Activated naive CD8-positive, alpha-beta T cell treated with anti-CD3 and anti-CD28 coated beads, Interleukin-2, amount 10 ng/mL, durations not matched to agents 7 days and 5 days (primary cell): ENCODE results near the gene IQSEC3. TPM values are rescaled to one million over a fixed set of nuclear protein-coding genes. Genes with fewer than 3 reads are reported as not detected.

Experiments used
- ATAC-seq: fragments of 150-1000 bp; cut with Tn5 transposase; one replicate; pipeline ENCODE4 v1.10.0; 2021; ENCODE audit warnings: low read depth, moderate library complexity
- POLR2A ChIA-PET: fragments of 350-600 bp; sonication (Branson Sonifier 250); formaldehyde crosslinking; loops from one replicate; lab custom pipeline; 2021; ENCODE audit warnings: antibody characterized with exemption; lab: Charles Lee
- DNase-seq: peaks from one replicate; pipeline ENCODE4 v3.0.0; 2021
- H3K27ac Mint-ChIP-seq: one replicate; pipeline ENCODE4 v1.8.0; 2022; ENCODE audit warnings: mild to moderate bottlenecking, mixed read lengths
- H3K27me3 Mint-ChIP-seq: one replicate; pipeline ENCODE4 v1.8.0; 2022; ENCODE audit warnings: mild to moderate bottlenecking, moderate library complexity, mixed read lengths
- H3K36me3 Mint-ChIP-seq: one replicate; pipeline ENCODE4 v1.8.0; 2021; ENCODE audit warnings: mild to moderate bottlenecking, mixed read lengths
- H3K4me1 Mint-ChIP-seq: one replicate; pipeline ENCODE4 v1.8.0; 2021; ENCODE audit warnings: mixed read lengths
- H3K4me3 Mint-ChIP-seq: one replicate; pipeline ENCODE4 v1.8.0; 2022; ENCODE audit warnings: mild to moderate bottlenecking, moderate library complexity, mixed read lengths
- H3K9me3 Mint-ChIP-seq: one replicate; pipeline ENCODE4 v1.8.0; 2021; ENCODE audit warnings: mixed read lengths
- total RNA-seq, 2 experiments: library from RNA; stranded (reverse); gene quantifications; one replicate each; pipeline ENCODE4 v1.2.3, GENCODE V29; 2021

IQSEC3 gene
- total RNA-seq, 2 experiments from 2014 or later, result 7.3 to 8.0 TPM

DNA sequence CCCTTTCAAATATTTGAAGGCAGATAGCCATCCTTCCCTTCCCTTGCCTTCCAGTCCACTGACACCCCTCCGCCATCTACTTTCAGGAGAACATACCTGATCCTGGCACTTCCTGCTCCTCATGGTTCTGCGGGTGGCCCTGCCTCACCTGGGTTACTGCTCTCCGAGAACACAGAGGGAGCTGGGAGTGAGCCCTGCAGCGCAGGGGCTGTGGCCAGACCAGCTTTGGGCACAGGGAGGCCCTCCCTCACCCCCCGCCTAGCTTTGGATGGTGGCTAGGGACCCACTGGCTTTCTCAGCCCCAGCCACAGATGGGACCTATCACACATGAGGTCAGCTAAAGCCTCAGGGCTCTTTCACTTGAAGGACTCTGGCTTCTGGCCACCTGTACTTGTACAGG lies 12.4 kb downstream of the IQSEC3 start:
- Mint-ChIP-seq H3K4me3 (no peak overlapping the region), H3K36me3 (no peaks in the 10 kb centered on the region), H3K9me3 (no peaks in the 10 kb centered on the region), H3K4me1 (peaks cover 3% of the 10 kb centered on the region), H3K27ac (no peak overlapping the region), H3K27me3 (peaks cover 56% of the 10 kb centered on the region)
- POLR2A ChIA-PET, result no interaction called here
- no peak for DNase-seq
- no peak for ATAC-seq

- H3K9me3 Mint-ChIP-seq, result no peaks in the 10 kb centered on the region
- H3K27ac Mint-ChIP-seq, result no peak overlapping the region
- H3K27me3 Mint-ChIP-seq, result peaks cover 44% of the 10 kb centered on the region
- ATAC-seq, result no peak
- H3K4me1 Mint-ChIP-seq, result no peaks in the 10 kb centered on the region
- H3K4me3 Mint-ChIP-seq, result no peak overlapping the region
- DNase-seq, result no peak
- POLR2A ChIA-PET, result no interaction called here
- H3K36me3 Mint-ChIP-seq, result no peaks in the 10 kb centered on the region
Measured at GRCh38 chr12:80681-81190, 14.2 kb downstream of the IQSEC3 start.

DNA sequence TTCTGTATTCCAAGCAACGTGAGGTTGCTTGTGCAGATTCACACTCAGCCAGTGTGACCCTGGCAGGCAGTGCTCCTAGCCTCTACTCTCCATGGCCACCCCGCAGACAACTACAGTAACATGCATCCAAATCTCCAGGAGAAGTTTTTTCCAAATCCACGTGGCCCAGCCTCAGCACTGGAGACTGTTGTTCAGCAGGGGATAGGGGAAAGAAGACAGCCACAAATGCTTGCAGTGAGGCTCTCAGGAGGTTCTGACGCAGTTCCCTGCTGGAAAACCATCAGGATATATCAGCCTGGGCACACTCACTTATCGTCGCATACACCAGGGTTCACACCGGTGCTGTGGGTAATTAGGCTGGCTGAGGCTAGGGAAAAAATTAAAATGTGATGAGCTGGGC lies 16.2 kb downstream of the IQSEC3 start:
- Mint-ChIP-seq H3K27ac (no peak overlapping the region), H3K9me3 (no peaks in the 10 kb centered on the region), H3K4me3 (no peak overlapping the region), H3K27me3 (peaks cover 33% of the 10 kb centered on the region), H3K36me3 (no peaks in the 10 kb centered on the region), H3K4me1 (no peaks in the 10 kb centered on the region)
- DNase-seq (no peak), ATAC-seq (no peak)
- POLR2A ChIA-PET, result no interaction called here

DNA sequence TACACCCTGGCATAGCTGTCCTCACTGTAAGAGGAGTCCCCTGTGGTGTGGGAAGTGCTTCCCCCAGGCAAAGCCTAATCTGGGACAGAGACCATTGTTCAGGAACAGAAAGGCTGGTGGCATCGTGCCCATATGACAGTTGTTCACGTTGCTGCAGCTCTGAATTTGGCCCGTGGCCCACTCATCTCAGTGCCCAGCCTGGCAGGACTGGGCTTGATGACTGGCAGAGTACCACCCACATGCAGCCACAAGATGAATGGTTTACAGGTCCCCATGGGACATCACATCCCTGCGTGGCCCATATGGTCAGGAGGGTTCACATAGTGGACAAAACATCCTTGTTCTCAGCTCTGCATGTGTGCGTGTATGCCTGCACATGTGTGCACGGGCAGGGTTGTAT lies 17.5 kb downstream of the IQSEC3 start:
- no peak for ATAC-seq
- Mint-ChIP-seq H3K27me3 (peaks cover 28% of the 10 kb centered on the region), H3K27ac (no peak overlapping the region), H3K36me3 (no peaks in the 10 kb centered on the region), H3K4me1 (no peaks in the 10 kb centered on the region), H3K4me3 (no peak overlapping the region), H3K9me3 (no peaks in the 10 kb centered on the region)
- POLR2A ChIA-PET, result no interaction called here
- no peak for DNase-seq

- POLR2A ChIA-PET, result no interaction called here
- H3K27ac Mint-ChIP-seq, result no peak overlapping the region
Measured at GRCh38 chr12:85191-85666, 18.7 kb downstream of the IQSEC3 start.

GRCh38 chr12:87315-87714 lies 20.7 kb downstream of the IQSEC3 start:
- DNase-seq (no peak), ATAC-seq (no peak)
- H3K4me1 Mint-ChIP-seq, result no peaks in the 10 kb centered on the region

More at GRCh38 chr12:85191-85666, 18.7 kb downstream of the IQSEC3 start:
- Mint-ChIP-seq H3K9me3 (no peaks in the 10 kb centered on the region), H3K27me3 (peaks cover 17% of the 10 kb centered on the region), H3K4me3 (no peak overlapping the region), H3K4me1 (no peaks in the 10 kb centered on the region), H3K36me3 (no peaks in the 10 kb centered on the region)
- DNase-seq, result no peak
- no peak for ATAC-seq

GRCh38 chr12:87856-88255 lies 21.3 kb downstream of the IQSEC3 start:
- DNase-seq (no peak), ATAC-seq (no peak)
- POLR2A ChIA-PET, result no interaction called here
- Mint-ChIP-seq H3K4me1 (no peaks in the 10 kb centered on the region), H3K27ac (no peak overlapping the region), H3K36me3 (no peaks in the 10 kb centered on the region), H3K9me3 (no peaks in the 10 kb centered on the region), H3K4me3 (no peak overlapping the region), H3K27me3 (peaks cover 10% of the 10 kb centered on the region)

More at GRCh38 chr12:87315-87714, 20.7 kb downstream of the IQSEC3 start:
- H3K9me3 Mint-ChIP-seq, result no peaks in the 10 kb centered on the region
- H3K27ac Mint-ChIP-seq, result no peak overlapping the region
- H3K27me3 Mint-ChIP-seq, result peaks cover 10% of the 10 kb centered on the region
- H3K36me3 Mint-ChIP-seq, result no peaks in the 10 kb centered on the region
- no peak overlapping the region for H3K4me3 Mint-ChIP-seq
- POLR2A ChIA-PET, result no interaction called here

DNA sequence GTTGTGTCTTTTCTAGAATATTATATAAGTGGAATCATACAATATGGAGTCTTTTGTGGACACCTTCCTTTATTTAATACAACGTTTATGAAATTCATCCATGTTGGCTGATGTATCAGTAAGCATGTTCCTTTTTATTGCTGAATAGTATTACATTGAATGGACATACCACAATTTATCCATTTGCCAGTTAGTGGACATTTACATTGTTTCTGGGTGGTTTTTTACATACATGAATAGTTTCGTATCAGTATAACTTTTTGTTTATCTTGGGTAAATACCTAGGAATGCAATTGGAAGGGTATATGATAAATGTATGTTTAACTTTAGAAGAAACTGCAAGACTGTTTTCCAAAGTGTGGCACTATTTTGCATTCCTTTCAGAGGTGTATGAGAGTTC lies 23.1 kb downstream of the IQSEC3 start:
- Mint-ChIP-seq H3K27ac (no peak overlapping the region), H3K27me3 (peaks cover 11% of the 10 kb centered on the region), H3K4me1 (no peaks in the 10 kb centered on the region), H3K4me3 (no peak overlapping the region), H3K9me3 (peaks cover 2% of the 10 kb centered on the region), H3K36me3 (no peaks in the 10 kb centered on the region)
- no peak for DNase-seq
- ATAC-seq, result no peak
- POLR2A ChIA-PET, result no interaction called here

GRCh38 chr12:91213-91612 lies 24.6 kb downstream of the IQSEC3 start:
- DNase-seq, result no peak
- Mint-ChIP-seq H3K36me3 (no peaks in the 10 kb centered on the region), H3K27me3 (peaks cover 14% of the 10 kb centered on the region), H3K4me1 (no peaks in the 10 kb centered on the region), H3K4me3 (no peak overlapping the region), H3K9me3 (peaks cover 2% of the 10 kb centered on the region), H3K27ac (no peak overlapping the region)
- no peak for ATAC-seq
- POLR2A ChIA-PET, result no interaction called here

DNA sequence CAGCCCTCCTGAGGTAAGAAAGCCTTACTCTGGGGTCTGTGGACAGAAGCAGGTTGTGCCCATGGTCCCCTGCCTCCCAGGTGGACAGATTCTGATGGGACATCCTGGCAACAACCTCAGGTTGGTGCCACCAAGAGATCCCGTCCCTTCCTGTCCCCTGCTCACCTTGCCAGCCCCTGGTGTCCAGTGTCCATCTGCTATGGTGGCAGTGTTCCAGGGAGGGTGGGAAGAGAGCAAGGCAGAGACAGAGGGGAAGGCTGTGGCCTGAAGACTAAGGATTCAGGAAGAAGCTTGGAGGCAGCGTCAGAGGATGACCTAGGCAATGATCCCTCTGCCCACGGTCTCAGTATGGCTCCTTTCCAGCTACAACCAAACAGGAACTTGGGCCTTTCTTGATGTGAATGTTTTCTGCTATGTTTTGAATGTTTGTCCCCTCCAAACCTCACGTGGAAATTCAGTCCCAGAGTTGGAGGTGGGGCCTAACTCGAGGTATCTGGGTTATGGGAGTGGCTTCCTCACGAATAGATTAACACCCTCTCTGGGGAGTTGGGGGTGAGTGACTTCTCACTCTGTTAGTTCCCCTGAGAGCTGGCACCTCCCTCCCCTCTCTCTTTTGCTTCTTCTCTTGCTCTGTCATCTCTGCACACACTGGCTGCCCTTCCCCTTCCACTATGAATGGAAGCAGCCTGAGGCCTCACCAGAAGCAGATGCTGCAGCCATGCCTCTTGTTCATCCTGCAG lies 26.9 kb downstream of the IQSEC3 start:
- no peaks in the 10 kb centered on the region for H3K4me1 Mint-ChIP-seq
- ATAC-seq, result no peak
- no peak overlapping the region for H3K27ac Mint-ChIP-seq

DNA sequence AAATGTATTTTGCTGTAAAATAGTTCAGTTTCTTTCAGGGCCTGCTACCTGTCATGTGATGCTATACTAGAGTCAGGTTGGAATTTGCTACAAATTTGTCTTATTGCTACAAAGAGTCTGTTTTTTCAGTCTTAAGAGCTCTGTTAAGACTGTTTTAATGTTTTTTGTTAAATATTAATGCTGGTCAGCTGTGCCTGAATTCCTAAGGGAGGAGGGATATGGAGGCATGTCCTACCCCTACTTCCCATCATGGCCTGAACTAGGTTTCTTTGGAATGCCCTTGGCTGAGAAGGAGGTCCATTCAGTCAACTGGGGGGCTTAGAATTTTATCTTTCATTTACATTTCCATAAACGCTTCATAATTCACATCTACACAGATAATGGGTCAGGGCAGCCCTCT lies 30.0 kb downstream of the IQSEC3 start:
- ATAC-seq, result no peak
- POLR2A ChIA-PET, result no interaction called here
- H3K27ac Mint-ChIP-seq, result no peak overlapping the region

More for the DNA sequence above, 26.9 kb downstream of the IQSEC3 start:
- no peak for DNase-seq
- POLR2A ChIA-PET, result no interaction called here
- no peaks in the 10 kb centered on the region for H3K36me3 Mint-ChIP-seq
- peaks cover 2% of the 10 kb centered on the region for H3K9me3 Mint-ChIP-seq
- no peak overlapping the region for H3K4me3 Mint-ChIP-seq
- peaks cover 18% of the 10 kb centered on the region for H3K27me3 Mint-ChIP-seq

GRCh38 chr12:98924-99352 lies 32.4 kb downstream of the IQSEC3 start:
- no peak overlapping the region for H3K4me3 Mint-ChIP-seq
- POLR2A ChIA-PET, result no interaction called here
- no peak for ATAC-seq
- H3K4me1 Mint-ChIP-seq, result peaks cover 2% of the 10 kb centered on the region
- H3K36me3 Mint-ChIP-seq, result no peaks in the 10 kb centered on the region
- peaks cover 16% of the 10 kb centered on the region for H3K27me3 Mint-ChIP-seq
- no peak overlapping the region for H3K27ac Mint-ChIP-seq
- DNase-seq, result no peak
- H3K9me3 Mint-ChIP-seq, result no peaks in the 10 kb centered on the region

More for the DNA sequence above, 30.0 kb downstream of the IQSEC3 start:
- DNase-seq, result no peak
- H3K27me3 Mint-ChIP-seq, result peaks cover 16% of the 10 kb centered on the region
- no peaks in the 10 kb centered on the region for H3K36me3 Mint-ChIP-seq
- peaks cover 2% of the 10 kb centered on the region for H3K9me3 Mint-ChIP-seq
- no peaks in the 10 kb centered on the region for H3K4me1 Mint-ChIP-seq
- no peak overlapping the region for H3K4me3 Mint-ChIP-seq

DNA sequence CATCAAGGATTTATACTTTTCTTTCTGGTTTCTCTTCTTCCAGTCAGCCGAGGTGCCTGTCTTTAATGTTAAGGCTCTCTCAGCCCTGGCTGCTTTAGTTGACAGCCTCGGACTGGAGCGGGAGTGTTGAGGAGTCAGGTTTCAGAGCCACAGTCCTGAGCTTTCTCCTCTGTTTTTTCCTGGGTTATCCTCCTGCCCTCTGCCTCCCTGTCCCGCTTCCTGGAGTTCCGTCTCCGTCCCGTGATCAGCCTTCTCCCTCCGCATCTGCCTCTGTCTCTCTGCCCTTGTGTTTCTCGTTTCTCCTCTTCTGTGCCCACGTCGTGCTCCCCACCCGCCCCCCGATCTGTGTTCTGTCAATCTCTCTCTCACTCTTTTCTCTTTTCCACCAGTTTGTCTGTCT lies 33.0 kb downstream of the IQSEC3 start:
- ATAC-seq (no peak), DNase-seq (no peak)
- H3K27ac Mint-ChIP-seq, result no peak overlapping the region
- peaks cover 13% of the 10 kb centered on the region for H3K27me3 Mint-ChIP-seq
- POLR2A ChIA-PET, result no interaction called here
- H3K36me3 Mint-ChIP-seq, result no peaks in the 10 kb centered on the region
- H3K4me3 Mint-ChIP-seq, result no peak overlapping the region
- peaks cover 4% of the 10 kb centered on the region for H3K4me1 Mint-ChIP-seq
- no peaks in the 10 kb centered on the region for H3K9me3 Mint-ChIP-seq
